Neuronal stem cell (in vitro differentiated cells): ENCODE results near the gene ADGRV1.

ENCODE experiments used
- DNase-seq: peaks from one replicate; pipeline ENCODE4 v3.0.0-alpha.2; 2013; ENCODE audit warnings: low spot score
- H2AFZ ChIP-seq: one replicate; pipeline ENCODE4 v1.6.1; 2013; ENCODE audit warnings: mild to moderate bottlenecking, low read length, inconsistent platforms
- H2AK5ac ChIP-seq: 2 replicates; pipeline ENCODE4 v1.6.1; 2013; ENCODE audit warnings: low read depth, mild to moderate bottlenecking, inconsistent platforms, low read length, moderate library complexity, mixed read lengths
- H2BK120ac ChIP-seq: 2 replicates; pipeline ENCODE4 v1.6.1; 2013; ENCODE audit warnings: low read depth, mild to moderate bottlenecking, inconsistent platforms, low read length, moderate library complexity, mixed read lengths
- H2BK12ac ChIP-seq: one replicate; pipeline ENCODE4 v1.6.1; 2013; ENCODE audit warnings: low read length, inconsistent platforms
- H2BK15ac ChIP-seq: 2 replicates; pipeline ENCODE4 v1.6.1; 2013; ENCODE audit warnings: mild to moderate bottlenecking, low read length, inconsistent platforms, mixed read lengths
- H2BK5ac ChIP-seq: one replicate; pipeline ENCODE4 v1.6.1; 2013; ENCODE audit warnings: inconsistent platforms, mild to moderate bottlenecking, low read length, moderate library complexity
- H3K14ac ChIP-seq: one replicate; pipeline ENCODE4 v1.6.1; 2013; ENCODE audit warnings: low read length, inconsistent platforms
- H3K18ac ChIP-seq: 2 replicates; pipeline ENCODE4 v1.6.1; 2013; ENCODE audit warnings: low read length, inconsistent platforms
- H3K23ac ChIP-seq: 2 replicates; pipeline ENCODE4 v1.6.1; 2013; ENCODE audit warnings: low read depth, mild to moderate bottlenecking, mixed read lengths, low read length, inconsistent platforms; ENCODE audit not compliant: poor library complexity
- H3K27ac ChIP-seq: replicated peaks from 3 replicates; pipeline ENCODE4 v1.5.1; 2013; ENCODE audit warnings: low read length, inconsistent platforms
- H3K27me3 ChIP-seq, 3 experiments: 2 replicates each; pipeline ENCODE4 v1.6.1; 2013; ENCODE audit warnings: low read length in 3 of 3, mild to moderate bottlenecking in 2 of 3, inconsistent platforms in 1 of 3, low read depth in 1 of 3, mixed read lengths in 1 of 3, moderate library complexity in 1 of 3; ENCODE audit not compliant: control insufficient read depth in 3 of 3, insufficient read depth in 3 of 3
- H3K36me3 ChIP-seq, 2 donors: replicated peaks in 1 of 2; 2 replicates each; pipeline ENCODE4 v1.6.1; 2013; ENCODE audit warnings: low read length in 2 of 2; ENCODE audit not compliant: control insufficient read depth in 2 of 2, insufficient read depth in 2 of 2
- H3K4ac ChIP-seq: 2 replicates; pipeline ENCODE4 v1.6.1; 2013; ENCODE audit warnings: inconsistent platforms, mild to moderate bottlenecking, low read length, moderate library complexity
- H3K4me1 ChIP-seq, 2 donors: 1 replicate in 1 of 2; 2 replicates in 1 of 2; pipeline ENCODE4 v1.6.1; 2013; ENCODE audit warnings: low read length in 2 of 2, low read depth in 1 of 2; ENCODE audit not compliant: control insufficient read depth in 2 of 2, insufficient read depth in 1 of 2
- H3K4me2 ChIP-seq: one replicate; pipeline ENCODE4 v1.6.1; 2013; ENCODE audit warnings: mild to moderate bottlenecking, low read length, inconsistent platforms; ENCODE audit not compliant: insufficient read depth, poor library complexity, severe bottlenecking
- H3K4me3 ChIP-seq, 2 donors: 2 replicates each; pipeline ENCODE4 v1.5.1; 2013; ENCODE audit warnings: low read length in 2 of 2, mild to moderate bottlenecking in 2 of 2, inconsistent platforms in 1 of 2, moderate library complexity in 1 of 2
- H3K79me1 ChIP-seq: one replicate; pipeline ENCODE4 v1.6.1; 2013; ENCODE audit warnings: low read depth, mild to moderate bottlenecking, inconsistent platforms, low read length, moderate library complexity
- H3K9ac ChIP-seq: one replicate; pipeline ENCODE4 v1.6.1; 2013; ENCODE audit warnings: mild to moderate bottlenecking, low read depth, low read length, inconsistent platforms; ENCODE audit not compliant: poor library complexity
- H3K9me3 ChIP-seq, 2 donors: replicated peaks in 1 of 2; 2 replicates each; pipeline versions ENCODE3 to v1.6.1; 2013; ENCODE audit warnings: low read length in 2 of 2, mild to moderate bottlenecking in 2 of 2, inconsistent platforms in 1 of 2, low read depth in 1 of 2, mixed read lengths in 1 of 2, moderate library complexity in 1 of 2; ENCODE audit not compliant: control insufficient read depth in 2 of 2, insufficient read depth in 1 of 2
- H4K8ac ChIP-seq: one replicate; pipeline ENCODE4 v1.6.1; 2013; ENCODE audit warnings: low read depth, mild to moderate bottlenecking, inconsistent platforms, low read length, moderate library complexity
- H4K91ac ChIP-seq: one replicate; pipeline ENCODE4 v1.6.1; 2013; ENCODE audit warnings: low read length, low read depth, mild to moderate bottlenecking, inconsistent platforms; ENCODE audit not compliant: poor library complexity
- WGBS, 2 donors: extraction: QIAGEN DNeasy Blood & Tissue Kit; methylation state at CpG; one replicate each; pipeline ENCODE4 v1.1.7; 2013; ENCODE audit warnings: missing lambda C conversion rate in 2 of 2, mixed read lengths in 1 of 2; ENCODE audit not compliant: insufficient read length in 2 of 2, insufficient replicate concordance in 1 of 2; ENCODE audit errors: extremely low coverage in 2 of 2; 5-methylcytosine and 5-hydroxymethylcytosine counted together

Gene ADGRV1

DNA sequence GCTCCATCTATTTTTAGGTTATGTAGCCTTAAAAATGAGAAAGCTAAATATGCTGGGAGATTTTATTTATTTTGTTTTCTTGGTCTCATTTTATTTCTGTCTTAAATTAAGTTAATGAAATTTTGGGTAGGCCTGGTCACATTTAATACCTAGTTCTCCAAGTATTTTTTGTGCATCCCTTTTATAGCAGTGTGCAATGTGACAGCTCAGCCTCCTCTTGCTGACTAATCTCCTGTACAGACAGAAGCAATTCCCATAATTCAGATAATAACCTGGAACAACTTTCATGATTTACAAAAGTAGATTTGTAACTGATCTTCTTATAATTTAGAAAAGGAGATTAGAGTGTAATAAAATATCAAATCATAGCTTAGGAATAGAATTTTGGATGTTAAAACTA, 403.9 kb downstream of the ADGRV1 start:
- no peaks in the 10 kb centered on the region for H3K27me3 ChIP-seq
- no peak overlapping the region for H3K4me2 ChIP-seq
- H4K91ac ChIP-seq: no peak overlapping the region
- H3K36me3 ChIP-seq: no peaks in the 10 kb centered on the region
- H3K4me1 ChIP-seq: no peaks in the 10 kb centered on the region
- H3K14ac ChIP-seq: no peak overlapping the region
- H4K8ac ChIP-seq: no peak overlapping the region
- H2BK12ac ChIP-seq: no peak overlapping the region
- no peak overlapping the region for H3K23ac ChIP-seq
- H3K18ac ChIP-seq: no peak overlapping the region
- DNase-seq: no peak
- no peak overlapping the region for H2BK15ac ChIP-seq
- no peak overlapping the region for H3K4me3 ChIP-seq
- H3K4ac ChIP-seq: no peak overlapping the region
- no peak overlapping the region for H2BK5ac ChIP-seq
- H3K79me1 ChIP-seq: no peaks in the 10 kb centered on the region
- no peak overlapping the region for H3K9ac ChIP-seq
- no peak overlapping the region for H2BK120ac ChIP-seq
- no peak overlapping the region for H3K27ac ChIP-seq
- no peaks in the 10 kb centered on the region for H3K9me3 ChIP-seq
- H2AFZ ChIP-seq: no peak overlapping the region
- no peak overlapping the region for H2AK5ac ChIP-seq

GRCh38 chr5:90965110-90965685, 406.6 kb downstream of the ADGRV1 start:
- Histone ChIP-seq H2BK120ac (no peak overlapping the region), H3K9ac (no peak overlapping the region), H2AFZ (no peak overlapping the region), H3K4me2 (no peak overlapping the region), H3K4me3 (no peak overlapping the region), H3K27ac (no peak overlapping the region), H3K79me1 (no peaks in the 10 kb centered on the region), H4K8ac (no peak overlapping the region), H3K23ac (no peak overlapping the region), H3K4ac (no peak overlapping the region), H2BK12ac (no peak overlapping the region), H3K14ac (no peak overlapping the region), H3K18ac (no peak overlapping the region), H2BK15ac (no peak overlapping the region), H3K27me3 (no peaks in the 10 kb centered on the region), H2BK5ac (no peak overlapping the region), H4K91ac (no peak overlapping the region), H3K4me1 (no peaks in the 10 kb centered on the region), H2AK5ac (no peak overlapping the region), H3K36me3 (peaks cover 2 to 10% of the 10 kb centered on the region in 2 donors), H3K9me3 (peaks cover 4 to 14% of the 10 kb centered on the region in 2 donors)
- DNase-seq: no peak
- WGBS, 2 donors: no CpG with 5 or more reads among the region's 7 CpGs

DNA sequence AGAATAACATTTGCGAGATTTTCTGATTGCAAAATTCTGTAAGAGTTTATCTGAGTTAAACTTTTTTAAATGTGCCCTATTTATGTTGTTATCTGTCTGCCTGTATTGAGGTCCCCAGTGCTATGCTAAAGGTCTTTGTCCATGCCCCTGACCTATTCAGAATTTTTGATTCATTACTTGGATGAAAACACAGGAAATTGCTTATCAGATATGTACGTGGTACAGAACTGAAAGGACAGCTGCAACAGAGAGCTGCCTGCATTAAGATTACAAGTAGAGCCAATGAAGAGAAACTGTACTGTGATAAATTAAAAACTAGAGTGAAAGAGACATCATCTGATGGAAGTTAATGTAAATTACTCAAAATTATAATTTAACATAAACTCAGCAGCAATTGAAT, 408.8 kb downstream of the ADGRV1 start:
- Histone ChIP-seq H2BK15ac (no peak overlapping the region), H3K23ac (no peak overlapping the region), H2BK120ac (no peak overlapping the region), H3K27me3 (no peaks in the 10 kb centered on the region), H4K8ac (no peak overlapping the region), H3K18ac (no peak overlapping the region), H3K4me2 (no peak overlapping the region), H2AK5ac (no peak overlapping the region), H2BK5ac (no peak overlapping the region), H3K36me3 (peaks cover 2 to 10% of the 10 kb centered on the region in 2 donors), H2AFZ (no peak overlapping the region), H3K79me1 (no peaks in the 10 kb centered on the region), H4K91ac (no peak overlapping the region), H3K9ac (no peak overlapping the region), H3K4me3 (no peak overlapping the region), H3K4ac (no peak overlapping the region), H3K4me1 (no peaks in the 10 kb centered on the region), H3K9me3 (peaks cover 4 to 18% of the 10 kb centered on the region in 2 donors), H2BK12ac (no peak overlapping the region), H3K27ac (no peak overlapping the region), H3K14ac (no peak overlapping the region)
- WGBS, 2 donors: no CpG with 5 or more reads among the region's 2 CpGs
- no peak for DNase-seq

- H3K27me3 ChIP-seq: no peaks in the 10 kb centered on the region
- no peaks in the 10 kb centered on the region for H3K79me1 ChIP-seq
- no peak overlapping the region for H3K23ac ChIP-seq
- no peak overlapping the region for H2BK15ac ChIP-seq
- no peak overlapping the region for H3K4me2 ChIP-seq
- no peak for DNase-seq
- no peak overlapping the region for H3K18ac ChIP-seq
- H2BK5ac ChIP-seq: no peak overlapping the region
- WGBS, 2 donors: no CpG with 5 or more reads among the region's 4 CpGs
- H3K4me3 ChIP-seq: no peak overlapping the region
- H2AFZ ChIP-seq: no peak overlapping the region
- H4K91ac ChIP-seq: no peak overlapping the region
- no peaks in the 10 kb centered on the region for H3K4me1 ChIP-seq
- peaks cover 4 to 18% of the 10 kb centered on the region in 2 donors for H3K9me3 ChIP-seq
- H3K14ac ChIP-seq: no peak overlapping the region
- no peak overlapping the region for H2BK12ac ChIP-seq
- no peak overlapping the region for H2BK120ac ChIP-seq
- no peak overlapping the region for H3K4ac ChIP-seq
- H3K27ac ChIP-seq: no peak overlapping the region
- H3K9ac ChIP-seq: no peak overlapping the region
- H3K36me3 ChIP-seq: peaks cover 2 to 10% of the 10 kb centered on the region in 2 donors
- no peak overlapping the region for H4K8ac ChIP-seq
- no peak overlapping the region for H2AK5ac ChIP-seq
These were observed 409.3 kb downstream of the ADGRV1 start for GRCh38 chr5:90967851-90968250.
